GM21367 (cell line): ENCODE data around the gene WDR64.

ENCODE experiments used
- ATAC-seq: cut with Tn5 transposase; IDR thresholded peaks from one replicate; pipeline ENCODE4 v1.9.1; 2021; ENCODE audit not compliant: unreplicated experiment

WDR64 gene

DNA sequence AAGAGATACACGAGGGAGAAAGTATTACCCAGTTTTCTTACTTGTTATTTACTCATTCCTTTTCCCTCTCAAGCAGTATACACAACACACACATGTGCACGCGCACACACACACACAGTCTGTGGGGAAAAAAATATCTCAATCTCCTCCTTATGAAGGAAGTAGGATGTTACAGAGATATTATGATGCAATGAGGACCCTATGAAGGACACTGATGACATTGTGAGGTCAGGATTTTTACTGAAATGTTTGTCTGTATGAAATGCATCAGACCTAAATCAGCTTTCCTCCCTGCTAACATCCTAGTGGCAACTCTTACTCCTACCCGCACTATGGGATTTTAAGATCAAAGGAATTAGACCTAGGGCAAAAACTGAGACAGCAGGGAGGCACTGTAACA is at the start of gene WDR64:
TSS of gene WDR64 (plus strand) at position 270 of the 400 bp plus-strand sequence. CDS start 204 bp downstream, outside the sequence.
- ATAC-seq, result no peak

DNA sequence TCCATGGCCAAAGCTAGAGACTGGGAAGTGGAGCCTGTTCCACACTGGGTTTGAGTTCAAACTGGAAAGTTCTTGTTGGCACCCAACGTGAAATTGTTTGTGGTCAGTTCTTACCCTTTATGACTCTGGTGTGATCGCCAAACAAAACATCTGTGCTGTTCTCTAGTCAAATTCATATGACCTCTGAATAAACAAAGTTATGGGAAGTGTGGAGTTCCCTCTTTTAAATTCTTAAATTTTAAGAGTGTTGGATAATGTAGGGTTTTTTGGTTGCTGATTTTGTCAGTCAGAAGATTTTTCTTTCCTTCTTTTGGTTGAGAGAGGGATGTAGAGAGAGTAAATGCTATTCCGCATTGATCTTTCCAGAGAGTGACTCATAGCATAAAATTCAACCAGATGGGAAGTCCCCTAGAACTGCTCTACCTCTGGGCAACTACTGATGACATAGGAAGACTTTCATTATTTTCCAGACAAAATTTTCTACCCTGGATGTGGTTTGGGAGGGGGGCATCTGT is 48.3 kb upstream of the WDR64 start:
- no peak for ATAC-seq

DNA sequence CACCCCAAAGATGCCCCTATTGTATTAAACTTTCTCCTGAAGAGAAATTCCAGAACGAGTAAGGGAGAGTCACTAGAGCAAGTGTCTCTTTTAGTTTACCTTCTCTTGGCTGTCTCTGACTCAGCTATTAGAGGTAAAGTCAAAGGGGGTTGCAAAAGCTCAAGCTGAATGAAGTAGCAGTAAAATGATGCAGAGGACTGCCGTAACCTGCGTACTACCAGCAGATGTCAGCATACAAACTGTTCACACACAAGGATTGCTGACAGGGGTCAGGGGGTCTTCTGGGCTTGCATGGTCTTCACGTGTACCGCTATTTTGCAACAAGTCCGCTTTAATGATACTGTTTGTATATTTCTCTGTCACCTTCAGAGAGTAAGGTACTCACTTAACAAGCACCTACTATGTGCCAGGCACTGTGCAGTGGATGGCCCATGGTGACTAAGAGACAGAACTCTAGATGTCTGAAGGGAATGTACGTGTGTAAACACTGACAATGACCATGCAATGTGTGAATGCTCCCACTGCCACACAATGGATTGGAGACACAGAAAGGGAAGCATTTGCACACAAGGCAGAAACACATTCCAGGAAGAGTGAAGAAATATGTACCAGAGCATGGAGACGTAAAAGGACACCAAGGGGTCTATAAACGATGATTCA is 46.8 kb upstream of the WDR64 start:
- ATAC-seq, result no peak

DNA sequence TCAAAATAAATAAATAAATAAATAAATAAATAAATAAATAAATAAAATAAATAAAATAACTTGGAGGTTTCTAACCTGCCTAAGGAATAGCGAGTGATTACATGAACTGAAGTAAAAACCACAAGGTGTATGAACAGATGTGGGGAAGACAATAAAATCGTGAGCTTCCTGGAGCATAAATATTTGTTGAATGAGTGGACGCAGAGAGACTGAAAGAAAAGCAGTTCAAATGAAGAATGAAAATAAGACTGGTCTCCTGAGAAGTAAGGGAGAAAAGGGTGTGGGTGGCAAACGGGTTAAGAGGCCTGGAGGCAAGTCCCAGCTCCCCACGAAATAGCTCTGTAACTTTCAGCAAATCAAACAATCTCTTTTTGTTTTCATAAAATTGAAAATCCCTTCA is 45.5 kb upstream of the WDR64 start:
- ATAC-seq, result no peak

DNA sequence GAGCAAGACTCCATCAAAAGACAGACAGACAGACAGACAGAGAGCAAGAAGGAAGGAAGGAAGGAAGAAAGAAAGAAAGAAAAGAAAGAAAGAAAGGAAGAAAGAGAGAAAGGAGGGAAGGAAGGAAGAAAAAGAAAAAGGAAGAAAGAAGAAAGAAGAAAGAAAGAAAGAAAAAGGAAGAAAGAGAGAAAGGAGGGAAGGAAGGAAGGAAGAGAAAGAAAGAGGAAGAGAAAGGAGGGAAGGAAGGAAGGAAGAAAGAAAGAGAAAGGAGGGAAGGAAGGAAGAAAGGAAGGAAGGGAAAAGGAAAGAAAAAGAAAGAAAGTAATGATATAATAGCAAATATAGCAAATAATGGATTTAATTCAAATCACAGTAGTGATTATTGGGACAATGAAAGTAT is 44.6 kb upstream of the WDR64 start:
- no peak for ATAC-seq

DNA sequence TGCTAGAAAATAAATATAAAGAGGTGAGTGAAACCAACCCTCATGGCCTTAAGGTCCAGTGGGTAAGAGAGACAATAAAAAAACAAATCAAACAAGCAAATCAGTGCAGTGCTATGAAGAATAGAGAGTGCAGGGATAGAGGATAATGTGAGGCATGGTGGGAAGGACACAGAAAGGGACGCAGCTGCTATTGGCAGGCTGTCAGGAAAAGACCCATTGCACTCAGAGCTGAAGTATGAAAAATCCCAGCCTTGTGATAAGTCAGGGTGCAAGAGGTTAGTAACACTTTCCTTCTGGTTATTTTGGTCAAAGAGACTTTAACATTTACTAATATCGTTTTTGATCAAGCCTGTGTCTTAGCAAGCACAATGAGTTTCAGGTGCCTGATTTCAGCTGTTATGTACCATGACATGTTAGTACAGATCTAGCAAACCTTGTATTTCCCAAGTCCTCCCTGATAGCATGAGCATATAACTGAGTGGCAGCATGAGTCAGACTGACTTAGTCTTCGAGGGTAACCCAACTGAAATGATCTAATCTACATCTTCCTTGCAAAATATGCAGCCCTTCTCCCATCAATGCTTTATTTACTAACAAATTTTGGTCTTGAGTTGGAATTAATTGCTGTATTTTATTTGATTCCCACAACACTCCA is 43.6 kb upstream of the WDR64 start:
- ATAC-seq, result no peak

DNA sequence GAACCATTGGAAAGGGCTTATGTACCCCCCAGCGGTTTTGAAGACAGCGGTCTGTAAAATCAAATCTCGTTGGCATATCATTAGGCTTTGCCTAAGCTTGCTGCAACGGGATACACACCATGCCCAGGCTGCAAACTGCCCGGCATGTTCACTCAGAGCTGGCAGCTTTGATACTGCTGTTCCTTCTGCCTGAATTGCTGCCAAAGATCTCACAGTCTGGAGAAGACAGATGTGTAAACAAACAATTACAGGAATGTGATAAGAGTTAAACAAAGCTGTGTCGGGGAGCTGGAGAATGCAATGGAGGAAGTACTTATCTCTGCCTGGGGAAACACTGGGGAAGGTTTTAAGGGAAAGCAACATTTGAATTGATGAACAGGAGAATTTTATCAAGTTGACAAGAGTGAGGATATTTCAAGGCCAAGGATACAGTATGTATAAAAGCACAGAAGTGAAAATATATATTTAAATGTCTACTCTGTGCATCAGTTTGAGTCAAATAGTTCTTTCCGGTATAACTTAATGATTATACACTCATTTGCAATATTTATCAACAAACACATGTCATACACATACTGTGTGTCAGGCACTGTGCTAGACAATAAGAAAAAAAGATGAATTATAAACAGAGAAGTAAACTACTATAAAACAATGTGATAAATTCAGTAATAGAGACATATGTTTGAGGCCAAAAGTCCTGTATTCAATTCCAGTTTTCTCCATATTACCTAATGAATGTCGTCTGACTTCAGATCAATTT is 41.8 kb upstream of the WDR64 start:
- no peak for ATAC-seq

DNA sequence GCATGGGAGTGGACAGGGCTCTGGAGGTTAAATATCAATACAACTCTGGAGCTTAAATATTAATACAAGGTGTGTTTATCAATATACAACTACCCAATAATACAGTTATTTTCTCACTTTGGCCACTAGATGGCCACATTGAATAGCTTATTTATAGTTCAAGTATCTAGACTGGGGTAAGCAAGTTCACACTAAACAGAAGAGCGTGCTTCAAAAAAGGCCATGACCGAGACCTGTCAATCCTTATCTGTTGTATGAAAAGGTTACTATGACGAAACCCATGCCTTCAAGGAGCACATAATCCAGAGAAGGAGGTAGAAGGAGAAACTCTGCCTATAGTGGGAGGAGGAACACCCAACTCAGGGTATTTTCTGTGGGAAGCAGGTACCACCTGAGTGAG is 41.0 kb upstream of the WDR64 start:
- ATAC-seq, result peak; percentile 92

DNA sequence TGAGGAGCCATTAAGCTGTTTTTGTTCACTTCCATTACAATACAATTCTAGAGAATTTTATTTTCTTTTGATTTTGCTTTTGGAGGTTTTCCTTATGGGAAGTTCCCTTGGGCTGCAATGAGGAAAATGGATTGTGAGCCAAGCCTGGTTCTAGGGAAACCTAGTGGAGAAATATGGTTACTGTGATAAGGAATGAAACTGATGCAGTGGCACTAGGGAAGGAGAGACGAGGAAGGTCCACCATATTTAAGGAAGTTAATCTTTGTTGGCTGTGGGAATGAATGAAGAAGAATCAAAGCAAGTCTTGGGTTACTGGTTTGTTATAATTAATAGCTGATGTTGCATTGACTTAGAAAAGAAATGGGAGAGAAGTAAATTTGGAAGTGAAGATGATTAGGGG is 40.3 kb upstream of the WDR64 start:
- no peak for ATAC-seq

DNA sequence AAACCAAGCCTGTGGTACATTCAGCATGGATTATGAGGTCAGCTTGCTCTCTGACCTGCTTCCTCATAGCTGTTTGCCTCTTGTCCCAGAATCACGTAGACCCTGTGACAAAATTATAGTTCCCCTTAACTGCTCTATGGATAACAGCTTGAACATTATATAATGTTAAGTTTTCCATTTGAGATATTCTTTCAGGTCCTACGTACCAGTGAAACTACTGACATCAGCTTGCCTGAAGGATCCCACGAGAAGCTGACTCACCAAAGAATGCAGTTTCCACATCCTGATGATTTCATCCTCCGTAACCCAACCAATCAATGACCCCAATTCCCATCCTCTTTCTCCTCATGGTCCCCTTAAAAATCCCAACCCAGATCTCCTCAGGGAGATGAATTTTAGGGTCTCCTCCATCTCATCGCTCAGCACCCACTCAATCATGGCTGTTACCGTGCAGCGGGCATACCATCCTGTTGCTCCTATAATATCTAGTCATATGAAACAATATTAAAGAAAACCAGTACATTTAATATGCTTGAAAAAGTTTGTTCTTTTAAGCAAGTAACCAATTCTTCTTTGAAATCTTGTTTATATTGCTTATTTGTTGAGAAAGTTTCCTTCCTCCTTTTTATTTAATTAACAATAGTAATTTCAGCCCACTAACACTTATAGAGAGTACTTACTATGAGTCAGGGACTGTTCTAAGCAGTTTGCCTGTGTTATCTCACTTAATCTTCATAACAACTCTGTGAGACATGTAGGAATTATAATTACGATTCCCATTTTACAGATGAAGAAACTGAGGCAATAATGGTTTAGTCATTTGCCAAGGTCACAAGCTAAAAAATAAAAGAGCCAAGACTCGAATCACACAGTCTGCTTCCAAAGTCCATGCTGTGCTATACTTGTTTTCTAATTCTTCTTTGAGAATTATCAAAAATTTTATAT is 39.3 kb upstream of the WDR64 start:
- ATAC-seq, result no peak

DNA sequence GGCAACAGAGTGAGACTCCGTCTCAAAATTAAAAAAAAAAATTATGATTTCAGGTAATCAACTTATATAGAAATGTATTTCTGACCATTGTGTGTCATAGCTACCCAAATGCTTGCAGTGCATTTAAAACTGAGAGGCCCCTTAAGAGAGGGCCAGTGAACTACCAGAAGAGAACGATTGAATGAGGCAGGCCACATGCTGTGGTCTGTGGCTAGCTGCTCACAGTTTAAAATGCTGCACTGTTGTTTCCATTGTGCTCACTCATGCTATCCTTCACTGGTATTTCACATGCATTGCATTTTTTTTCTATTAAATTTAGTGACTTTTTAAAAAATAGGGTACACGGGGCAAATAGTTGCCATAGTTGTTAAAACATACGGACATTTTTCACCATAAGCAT is 37.9 kb upstream of the WDR64 start:
- no peak for ATAC-seq

DNA sequence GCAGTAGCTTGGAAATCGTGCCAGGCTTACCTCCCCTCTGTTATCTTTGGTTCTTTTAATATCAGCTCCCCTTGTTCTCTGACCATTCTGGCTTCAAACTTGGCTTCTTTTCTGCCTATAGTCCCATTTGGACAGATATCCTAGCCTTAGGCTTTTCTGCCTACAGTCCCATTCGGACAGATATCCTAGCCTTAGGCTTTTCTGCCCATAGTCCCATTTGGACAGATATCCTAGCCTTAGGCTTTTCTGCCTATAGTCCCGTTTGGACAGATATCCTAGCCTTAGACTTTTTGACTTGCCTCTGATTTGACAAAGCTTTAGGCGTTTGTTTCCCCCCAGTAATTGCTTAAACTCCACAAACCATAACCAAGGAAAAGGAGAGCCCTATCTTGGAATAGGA is 37.5 kb upstream of the WDR64 start:
- no peak for ATAC-seq

DNA sequence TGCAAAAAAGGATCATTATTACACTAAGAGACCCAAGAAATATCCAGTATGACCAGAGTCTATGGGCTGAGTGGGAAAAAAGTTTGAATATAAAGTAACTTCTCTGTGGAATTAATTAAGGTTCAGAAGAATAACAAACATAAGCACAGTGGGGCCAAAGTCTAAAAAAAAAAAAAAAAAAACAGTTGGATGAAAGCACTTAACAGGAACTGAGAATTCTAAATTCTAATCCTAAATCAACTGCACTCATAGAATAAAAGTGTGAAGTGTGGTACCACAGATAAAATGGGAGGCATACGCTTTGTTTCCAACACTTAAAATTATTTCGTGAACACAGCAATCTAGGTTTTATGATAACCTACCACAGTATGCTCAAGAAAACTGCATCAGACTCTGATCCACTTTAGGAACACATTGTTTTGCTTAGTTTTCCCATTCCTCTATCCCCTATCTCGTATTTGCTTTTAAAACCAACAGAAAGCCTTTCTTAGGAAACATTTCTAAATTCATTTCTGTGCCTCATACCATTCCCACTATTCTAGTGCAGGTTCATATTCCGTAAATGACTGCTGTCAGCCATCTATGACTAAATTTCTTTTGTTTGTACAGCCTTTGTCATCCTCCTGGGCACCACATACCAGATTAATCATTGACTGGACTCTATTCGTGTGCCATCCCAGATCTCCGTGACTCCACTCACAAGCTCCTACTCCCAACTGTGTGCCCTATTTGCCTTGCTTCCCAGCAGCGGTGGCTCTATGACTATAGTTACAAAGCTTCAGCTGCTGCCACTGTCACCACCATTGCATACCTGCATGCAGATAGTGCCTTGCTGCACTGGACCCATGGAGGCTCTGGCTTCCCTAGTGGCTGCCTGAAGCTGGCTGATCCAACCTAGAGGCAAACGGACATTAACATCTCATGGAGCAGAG is 36.8 kb upstream of the WDR64 start:
- ATAC-seq, result no peak

DNA sequence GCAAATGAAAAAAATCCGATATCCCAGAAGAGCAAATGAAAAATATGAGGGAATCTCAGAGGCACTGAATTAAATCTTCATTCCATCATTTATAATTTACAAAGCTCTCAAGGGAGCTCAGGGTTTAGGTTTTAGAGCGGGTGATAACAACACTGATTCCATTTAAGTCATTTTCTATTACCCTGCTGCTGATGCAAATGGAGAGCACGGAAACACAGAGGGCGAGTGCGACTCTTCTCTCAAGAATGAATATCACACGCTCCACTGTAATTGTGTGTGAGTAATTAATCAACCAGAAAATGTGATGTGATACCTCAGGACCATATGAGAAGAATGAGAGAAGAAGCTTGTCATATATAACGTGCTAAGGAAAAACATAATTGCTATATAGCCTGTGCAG is 34.7 kb upstream of the WDR64 start:
- ATAC-seq, result no peak

DNA sequence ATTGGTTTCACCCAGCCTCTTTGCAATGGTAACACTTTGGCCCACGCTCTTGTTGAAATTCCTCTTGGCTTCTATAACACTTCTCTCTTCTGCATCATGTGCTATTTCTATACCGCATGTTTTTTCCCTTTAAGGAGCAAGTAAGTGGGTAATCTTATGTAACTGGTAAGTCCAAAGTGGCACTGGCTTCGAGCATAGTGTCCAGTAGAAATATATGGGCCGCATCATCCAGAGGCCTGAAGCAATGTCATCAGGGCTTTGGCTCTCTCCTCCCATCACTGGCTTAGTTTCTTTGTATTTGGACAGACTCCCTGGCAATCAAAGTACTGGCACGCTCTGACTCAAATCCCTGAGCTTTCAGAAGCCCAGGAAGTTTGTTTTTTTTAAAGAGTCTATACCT is 29.4 kb upstream of the WDR64 start:
- no peak for ATAC-seq

DNA sequence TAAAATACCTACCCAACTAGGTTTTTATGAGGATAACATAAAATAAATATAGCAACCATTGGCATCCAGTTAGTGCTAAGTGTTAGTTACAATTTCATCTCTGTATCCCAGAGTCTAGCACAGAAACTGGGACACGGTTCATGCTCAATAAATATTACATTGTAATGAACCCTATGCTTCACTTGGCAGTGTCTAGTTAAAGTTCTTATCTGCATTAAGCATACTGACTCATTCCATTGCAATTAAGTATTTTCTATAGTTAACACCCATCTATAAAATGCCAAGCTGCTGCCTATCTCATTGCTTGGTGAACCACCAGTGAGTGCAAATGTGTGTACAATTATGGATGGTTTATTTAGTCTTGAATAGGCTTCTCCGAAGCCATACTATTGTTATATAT is 27.1 kb upstream of the WDR64 start:
- ATAC-seq, result no peak

DNA sequence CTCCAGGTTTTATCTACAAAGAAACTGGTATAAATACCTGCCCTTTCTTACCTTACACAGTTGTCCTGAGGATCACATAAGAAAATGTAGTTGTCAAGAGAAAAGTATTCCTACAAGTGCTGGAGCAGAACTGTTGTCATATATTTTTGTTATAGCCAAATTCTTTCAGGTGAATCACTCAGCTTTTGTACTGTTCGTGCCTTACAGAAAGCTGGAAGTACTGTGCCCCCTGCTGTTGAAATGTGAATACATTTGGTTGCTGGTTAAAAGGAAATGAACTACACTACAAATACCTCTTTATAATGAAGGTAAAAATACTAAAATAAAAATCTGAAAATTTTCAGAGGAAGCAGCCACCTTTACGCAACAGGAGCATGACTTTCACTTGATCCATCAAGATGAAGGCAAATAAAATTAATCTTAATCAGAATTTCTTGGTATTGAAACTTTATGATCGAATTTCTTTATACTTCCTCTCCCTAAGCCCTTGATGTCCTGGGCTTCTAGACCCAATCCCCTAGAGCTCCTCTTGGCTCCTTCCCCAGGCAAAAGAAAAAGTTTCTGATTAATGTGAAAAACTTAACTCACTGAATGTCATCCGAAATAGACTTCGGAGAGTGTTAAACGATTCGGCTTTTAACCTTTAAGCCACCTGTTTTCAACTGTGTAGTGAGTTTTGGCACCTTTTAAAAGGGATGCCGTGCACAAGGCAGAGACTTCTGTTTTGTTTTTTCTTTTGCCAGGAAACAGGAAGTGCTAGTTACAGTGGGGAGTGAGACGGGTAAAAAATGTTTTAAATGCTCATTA is 24.4 kb upstream of the WDR64 start:
- peak; percentile 65 for ATAC-seq

DNA sequence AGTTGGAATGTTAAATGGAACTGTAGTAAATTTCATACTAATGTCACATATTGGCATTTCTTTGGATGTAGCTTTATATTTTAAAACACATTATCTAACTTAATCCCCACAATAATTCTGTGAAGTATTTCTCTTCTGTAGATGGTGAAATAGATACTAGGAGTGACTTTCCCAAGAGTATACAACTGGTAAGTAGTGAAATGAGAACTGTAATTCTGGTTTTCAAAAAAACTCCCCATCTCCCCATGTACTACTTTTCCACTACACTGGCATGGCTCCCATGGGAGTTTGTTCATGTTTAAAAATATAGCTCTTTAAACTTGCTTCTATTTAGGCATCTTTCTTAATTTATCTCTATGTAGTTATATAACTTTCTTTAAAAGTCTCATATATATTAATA is 22.1 kb upstream of the WDR64 start:
- ATAC-seq, result no peak

DNA sequence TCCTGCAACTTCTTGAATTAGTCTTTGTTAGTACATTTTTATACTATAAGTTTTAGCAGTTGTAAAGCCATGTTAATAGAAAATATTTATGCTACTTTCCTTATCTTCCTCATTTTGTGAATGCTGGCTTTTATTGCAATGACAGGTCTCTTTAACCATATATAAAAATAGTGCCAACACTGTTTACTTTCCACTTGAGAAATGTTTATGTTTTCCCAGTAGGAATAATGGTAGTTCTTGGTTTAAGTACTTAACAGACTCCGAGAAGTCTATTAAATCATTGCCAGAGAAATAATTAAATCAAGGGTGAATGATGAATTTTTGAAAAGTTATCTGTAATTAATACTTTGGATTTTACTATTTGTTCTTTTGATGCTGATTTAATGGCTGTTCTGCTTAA is 21.6 kb upstream of the WDR64 start:
- ATAC-seq, result no peak
